Natural killer cell treated with Interleukin-12 subunit alpha and Interleukin-12 subunit beta and Interleukin-15 and Interleukin-18, amount 100 ng/mL, for 72 hours (primary cell): Measurements from ENCODE around the gene PCBP3. TPM values are rescaled to one million over a fixed set of nuclear protein-coding genes. Genes with fewer than 3 reads are reported as not detected.
"Not testable (repeated sequence)": the region's sequence is repeated elsewhere in the genome, so short reads cannot be mapped to it uniquely, and the experiment has no call there.

Experiments used
- ATAC-seq, 2 donors: fragments of 150-1000 bp; cut with Tn5 transposase in 1 of 2; sonication (Bioruptor Pico), chemical (Tn5 transposase) in 1 of 2; 2 replicates each; pipeline ENCODE4 v1.10.0; 2021
- DNase-seq: peaks from one replicate; pipeline ENCODE4 v3.0.0; 2022; ENCODE audit warnings: low spot score
- H3K27ac Mint-ChIP-seq, 2 donors: 1 replicate in 1 of 2; 2 replicates in 1 of 2; pipeline ENCODE4 v1.8.0; 2022; ENCODE audit warnings: mixed read lengths in 2 of 2, mild to moderate bottlenecking in 1 of 2, moderate library complexity in 1 of 2
- H3K27me3 Mint-ChIP-seq, 2 donors: 1 replicate in 1 of 2; 2 replicates in 1 of 2; pipeline ENCODE4 v1.8.0; 2022; ENCODE audit warnings: mixed read lengths in 2 of 2
- H3K36me3 Mint-ChIP-seq: one replicate; pipeline ENCODE4 v1.8.0; 2022; ENCODE audit warnings: mixed read lengths
- H3K4me1 Mint-ChIP-seq, 2 donors: 1 replicate in 1 of 2; 2 replicates in 1 of 2; pipeline ENCODE4 v1.8.0; 2022; ENCODE audit warnings: low read depth in 2 of 2, mixed read lengths in 2 of 2, mild to moderate bottlenecking in 1 of 2
- H3K4me3 Mint-ChIP-seq: one replicate; pipeline ENCODE4 v1.8.0; 2022; ENCODE audit warnings: mixed read lengths
- H3K9me3 Mint-ChIP-seq: 2 replicates; pipeline ENCODE4 v1.8.0; 2022; ENCODE audit warnings: mixed read lengths
- total RNA-seq, 2 donors: library from RNA; stranded (reverse); gene quantifications; one replicate each; pipeline ENCODE4 v1.2.3, GENCODE V29; 2022

PCBP3 gene
- total RNA-seq, 2 donors from 2014 or later: 0.43 to 1.4 TPM

DNA sequence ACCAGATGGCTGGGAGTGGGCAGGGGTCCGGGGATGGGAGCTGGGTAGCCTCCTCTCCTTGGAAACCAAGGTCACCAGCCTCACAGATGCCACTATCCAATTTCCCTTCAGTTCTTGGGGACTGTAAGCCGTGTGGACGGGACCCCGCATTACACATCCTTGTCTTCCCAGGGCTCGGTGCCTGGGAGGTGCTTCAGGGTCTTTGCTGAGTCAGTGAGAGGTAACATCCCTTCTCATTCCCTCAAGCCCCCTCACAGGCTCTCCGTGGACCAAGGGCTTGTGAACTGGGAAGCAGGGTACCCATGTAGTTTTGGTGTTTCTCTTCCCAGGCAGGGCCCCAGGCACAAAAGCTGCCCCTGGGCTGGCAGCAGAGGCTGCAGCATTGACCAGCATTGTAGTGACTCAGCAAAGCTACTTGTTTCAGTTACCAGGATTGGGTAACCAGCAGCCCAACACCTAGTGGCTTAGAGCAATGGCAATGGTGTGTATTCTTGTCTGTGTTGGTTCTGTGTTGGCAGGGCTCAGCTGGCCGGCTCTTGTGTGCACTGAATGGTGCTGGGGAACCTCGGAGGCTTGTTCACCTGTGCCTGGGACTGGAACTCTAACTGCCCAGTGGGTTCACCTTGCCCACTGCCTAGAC is 24.6 kb upstream of the PCBP3 start:
- Mint-ChIP-seq H3K4me1 (peaks cover 7 to 9% of the 10 kb centered on the region in 2 donors), H3K27ac (no peak overlapping the region), H3K4me3 (no peak overlapping the region), H3K27me3 (peaks cover 15 to 20% of the 10 kb centered on the region in 2 donors), H3K9me3 (no peaks in the 10 kb centered on the region), H3K36me3 (no peaks in the 10 kb centered on the region)
- no peak for ATAC-seq
- DNase-seq: no peak

DNA sequence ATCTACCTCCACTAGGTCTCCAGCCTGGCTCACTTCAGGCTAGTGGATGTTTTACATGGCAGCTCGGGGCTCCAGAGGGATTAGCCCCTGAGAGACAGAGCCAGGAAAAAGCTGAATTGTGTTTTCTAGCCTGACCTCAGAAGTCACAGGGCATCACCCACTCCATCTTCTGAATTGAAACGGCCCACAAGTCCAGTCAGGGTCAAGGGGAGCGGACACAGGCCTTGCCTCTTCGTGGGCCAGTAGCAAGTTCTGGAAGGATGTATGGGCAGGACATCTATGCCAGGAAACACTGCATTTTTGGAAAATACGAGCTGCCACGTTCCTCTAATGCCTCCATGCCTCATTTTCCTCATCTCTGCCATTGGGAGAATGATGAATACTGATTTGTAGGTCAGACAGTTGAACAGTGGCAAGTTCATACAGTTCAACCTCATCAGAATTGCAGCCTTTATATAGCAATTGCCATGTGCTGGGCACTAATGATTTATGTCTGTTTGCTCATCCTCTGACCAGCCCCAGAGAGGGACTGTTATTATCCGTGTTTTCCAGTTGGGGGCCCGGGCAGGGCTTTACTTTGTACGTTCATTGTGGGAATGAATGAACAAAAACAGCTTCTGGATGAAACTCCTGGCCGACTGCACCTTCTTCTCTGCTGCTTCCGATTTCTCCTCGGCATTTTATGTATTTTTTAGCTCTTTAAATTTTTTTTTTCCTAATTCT is 23.2 kb upstream of the PCBP3 start:
- H3K36me3 Mint-ChIP-seq: no peaks in the 10 kb centered on the region
- no peak overlapping the region for H3K27ac Mint-ChIP-seq
- no peak overlapping the region for H3K4me3 Mint-ChIP-seq
- no peaks in the 10 kb centered on the region for H3K9me3 Mint-ChIP-seq
- H3K4me1 Mint-ChIP-seq: peaks cover 3 to 5% of the 10 kb centered on the region in 2 donors
- peaks cover 17 to 27% of the 10 kb centered on the region in 2 donors for H3K27me3 Mint-ChIP-seq
- DNase-seq: no peak
- no peak for ATAC-seq

DNA sequence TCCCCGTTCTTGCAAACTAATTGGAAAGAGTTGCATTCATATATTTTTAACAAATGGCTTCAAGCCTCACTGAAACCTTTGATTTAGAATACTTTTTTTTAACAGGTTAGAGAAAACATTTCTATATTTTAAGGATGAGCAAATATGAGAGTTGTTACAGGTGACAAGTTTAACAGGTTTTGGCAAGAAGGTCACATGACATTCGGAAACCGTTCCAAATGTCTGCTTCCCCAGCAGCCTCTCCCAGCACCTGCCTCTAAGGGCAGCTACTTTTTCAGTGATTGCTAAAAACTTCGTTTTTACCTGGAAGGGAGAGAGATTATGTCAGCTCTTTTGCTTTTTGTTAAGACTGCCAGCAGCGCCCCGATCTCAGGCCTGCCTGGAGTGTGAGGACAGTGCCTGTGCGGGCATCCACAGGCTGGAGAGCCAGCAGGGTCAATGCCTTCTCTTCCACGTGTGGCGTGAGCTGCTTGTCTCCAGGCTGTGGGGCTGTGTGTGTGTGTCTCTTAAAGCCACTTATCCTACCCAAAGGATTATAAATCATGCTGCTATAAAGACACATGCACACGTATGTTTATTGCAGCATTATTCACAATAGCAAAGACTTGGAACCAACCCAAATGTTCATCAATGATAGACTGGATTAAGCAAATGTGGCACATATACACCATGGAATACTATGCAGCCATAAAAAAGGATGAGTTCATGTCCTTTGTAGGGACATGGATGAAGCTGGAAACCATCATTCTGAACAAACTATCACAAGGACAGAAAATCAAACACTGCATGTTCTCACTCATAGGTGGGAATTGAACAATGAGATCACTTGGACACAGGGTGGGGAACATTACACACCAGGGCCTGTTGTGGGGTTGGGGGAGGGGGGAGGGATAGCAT is 21.8 kb upstream of the PCBP3 start:
- not testable (repeated sequence) for H3K9me3 Mint-ChIP-seq, H3K4me3 Mint-ChIP-seq, ATAC-seq, H3K36me3 Mint-ChIP-seq, H3K4me1 Mint-ChIP-seq, DNase-seq, H3K27ac Mint-ChIP-seq
- H3K27me3 Mint-ChIP-seq: peaks cover 20 to 27% of the 10 kb centered on the region in 2 donors

DNA sequence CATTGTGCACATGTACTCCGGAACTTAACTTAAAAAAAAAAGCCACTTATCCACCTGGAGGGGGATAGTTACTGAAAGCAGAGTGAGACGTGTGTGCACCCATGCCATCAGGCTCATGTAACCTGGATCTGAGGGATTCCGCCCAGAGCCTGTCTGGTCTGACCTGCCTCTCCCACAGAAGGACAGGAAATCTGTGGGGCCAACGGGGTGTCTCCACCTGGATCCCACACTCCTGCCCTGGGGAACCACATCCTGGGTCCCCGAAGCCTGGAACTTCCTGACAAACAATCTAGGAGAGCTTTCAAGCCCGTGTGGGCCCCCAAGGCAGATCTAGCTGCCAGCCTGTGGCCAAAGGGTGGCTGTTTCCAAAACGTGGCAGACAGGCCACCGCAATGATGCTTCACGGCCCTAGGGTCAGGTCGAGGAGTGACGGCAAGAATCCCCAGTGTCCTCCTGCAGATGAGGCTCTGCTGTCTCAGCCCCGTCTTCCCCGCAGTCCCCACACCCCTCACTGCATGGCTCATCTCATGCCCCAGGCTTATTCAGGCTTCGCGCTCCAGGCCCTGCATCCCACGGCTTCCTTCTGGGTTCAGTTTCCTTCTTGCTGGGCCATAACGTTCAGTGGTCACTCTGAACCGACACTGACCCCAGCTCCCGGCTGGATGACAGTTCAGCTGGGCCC is 21.0 kb upstream of the PCBP3 start:
- Mint-ChIP-seq H3K9me3 (no peaks in the 10 kb centered on the region), H3K36me3 (no peaks in the 10 kb centered on the region), H3K27ac (no peak overlapping the region), H3K4me3 (no peak overlapping the region), H3K4me1 (no peaks in the 10 kb centered on the region), H3K27me3 (peaks cover 24 to 27% of the 10 kb centered on the region in 2 donors)
- DNase-seq: no peak
- ATAC-seq: no peak

DNA sequence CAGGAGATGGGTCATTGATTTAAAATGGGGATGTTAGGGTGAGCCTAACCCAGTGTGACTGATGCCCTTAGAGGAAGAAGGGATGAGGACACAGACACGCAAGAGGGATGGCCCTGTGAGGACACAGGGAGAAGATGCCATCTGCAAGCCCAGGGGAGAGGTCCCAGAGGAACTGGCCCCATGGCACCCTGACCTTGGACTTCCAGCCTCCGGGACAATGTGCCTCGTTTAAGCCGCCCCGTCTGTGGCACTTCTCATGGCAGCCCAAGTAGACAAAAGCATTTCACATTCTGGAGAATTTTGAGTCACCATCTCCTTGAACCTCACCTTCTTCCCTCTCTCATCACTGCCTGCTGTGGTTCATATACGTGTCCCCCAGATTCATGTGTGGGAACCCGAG is 20.1 kb upstream of the PCBP3 start:
- no peak for ATAC-seq
- no peak overlapping the region for H3K27ac Mint-ChIP-seq
- H3K4me1 Mint-ChIP-seq: no peaks in the 10 kb centered on the region
- no peak overlapping the region for H3K4me3 Mint-ChIP-seq
- no peak for DNase-seq
- H3K27me3 Mint-ChIP-seq: peaks cover 24 to 35% of the 10 kb centered on the region in 2 donors
- no peaks in the 10 kb centered on the region for H3K36me3 Mint-ChIP-seq
- no peaks in the 10 kb centered on the region for H3K9me3 Mint-ChIP-seq

DNA sequence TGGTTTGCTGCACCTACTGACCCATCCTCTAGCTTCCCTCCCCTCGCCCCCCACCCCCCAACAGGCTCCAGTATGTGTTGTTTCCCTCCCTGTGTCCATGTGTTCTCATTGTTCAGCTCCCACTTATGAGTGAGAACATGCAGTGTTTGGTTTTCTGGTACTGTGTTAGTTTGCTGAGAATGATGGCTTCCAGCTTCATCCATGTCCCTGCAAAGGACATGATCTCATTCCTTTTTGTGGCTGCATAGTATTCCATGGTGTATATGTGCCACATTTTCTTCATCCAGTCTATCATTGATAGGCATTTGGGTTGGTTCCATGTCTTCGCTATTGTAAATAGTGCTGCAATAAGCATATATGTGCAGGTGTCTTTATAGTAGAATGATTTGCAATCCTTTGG is 17.4 kb upstream of the PCBP3 start:
- DNase-seq, ATAC-seq, H3K4me3 Mint-ChIP-seq, H3K4me1 Mint-ChIP-seq, H3K27ac Mint-ChIP-seq, H3K36me3 Mint-ChIP-seq, H3K9me3 Mint-ChIP-seq: not testable (repeated sequence)
- peaks cover 18 to 31% of the 10 kb centered on the region in 2 donors for H3K27me3 Mint-ChIP-seq

DNA sequence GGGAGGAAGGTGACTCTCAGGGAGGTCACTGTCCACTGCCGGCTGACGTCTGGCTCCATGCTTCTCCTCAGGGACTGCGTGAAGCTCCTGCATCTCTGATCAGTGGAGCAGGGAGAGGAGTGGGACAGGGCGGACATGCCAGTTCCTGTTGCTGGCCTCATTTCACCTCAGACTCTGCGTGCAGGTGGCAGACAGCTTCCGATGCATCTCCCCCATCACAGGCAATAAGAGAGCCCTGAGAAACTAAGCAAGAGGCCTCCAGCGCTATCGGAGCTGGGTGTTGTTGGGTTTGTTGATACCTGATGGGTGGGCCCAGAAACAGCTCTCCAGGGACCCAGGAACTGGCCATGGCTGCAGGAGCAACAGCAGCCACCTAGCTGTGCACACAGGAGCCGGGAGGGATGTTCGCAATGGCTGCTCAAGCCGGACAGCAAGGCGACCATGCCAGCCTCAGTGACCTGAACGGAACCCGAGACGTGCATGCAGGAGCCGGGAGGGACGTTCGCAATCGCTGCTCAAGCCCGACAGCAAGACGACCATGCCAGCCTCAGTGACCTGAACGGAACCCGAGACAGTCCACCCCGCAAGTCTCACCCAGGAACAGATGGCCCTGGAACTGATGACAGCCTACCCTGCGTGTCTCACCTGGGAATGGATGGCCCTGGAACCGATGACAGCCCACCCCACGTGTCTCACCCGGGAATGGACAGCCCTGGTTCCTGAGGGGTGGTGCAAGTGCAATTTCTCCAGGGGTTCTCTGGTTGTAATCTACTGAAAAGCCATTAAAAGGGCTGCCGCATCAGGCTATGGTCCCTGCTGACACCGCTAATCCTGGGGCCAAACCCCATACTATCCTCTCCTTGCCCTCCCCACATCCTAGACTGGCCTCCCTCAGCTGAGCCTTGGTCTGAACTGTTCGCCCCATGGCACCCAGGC is 14.2 kb upstream of the PCBP3 start:
- no peaks in the 10 kb centered on the region for H3K4me1 Mint-ChIP-seq
- no peak for DNase-seq
- ATAC-seq: peak in 1 of 2 donors; percentile 36
- H3K4me3 Mint-ChIP-seq: no peak overlapping the region
- H3K27ac Mint-ChIP-seq: no peak overlapping the region
- H3K27me3 Mint-ChIP-seq: peaks cover 12 to 15% of the 10 kb centered on the region in 2 donors
- H3K9me3 Mint-ChIP-seq: no peaks in the 10 kb centered on the region
- H3K36me3 Mint-ChIP-seq: no peaks in the 10 kb centered on the region

DNA sequence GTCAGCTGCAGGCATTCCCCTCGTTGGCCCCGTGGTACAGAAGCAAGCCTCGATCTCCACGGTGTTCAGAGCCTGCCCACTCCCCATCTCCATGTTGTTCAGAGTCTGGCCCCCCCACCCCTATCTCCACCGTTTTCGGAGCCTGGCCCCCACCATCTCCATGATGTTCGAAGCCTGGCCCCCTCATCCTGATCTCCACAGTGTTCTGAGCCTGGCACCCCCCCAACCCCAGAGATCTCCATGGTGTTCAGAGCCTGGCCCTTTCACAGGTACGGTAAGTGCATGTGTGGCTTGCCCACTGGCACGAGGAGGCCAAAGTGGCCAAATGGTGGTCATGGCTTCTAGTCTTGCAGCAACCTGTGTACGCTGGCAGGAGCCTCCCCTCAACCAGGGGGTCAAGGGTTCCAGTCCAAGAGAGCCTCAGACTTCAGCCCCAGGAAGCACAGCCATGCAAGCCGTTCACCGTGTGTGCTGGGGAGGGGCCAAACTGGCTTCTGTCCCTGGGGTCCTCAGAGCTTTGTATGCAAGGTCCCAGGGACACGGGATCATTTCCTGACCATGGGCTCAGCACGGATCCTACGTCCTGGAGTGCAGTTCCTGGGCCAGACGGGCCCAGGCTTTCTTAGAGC is 13.3 kb upstream of the PCBP3 start:
- ATAC-seq (no peak), DNase-seq (no peak)
- H3K4me3 Mint-ChIP-seq: no peak overlapping the region
- no peaks in the 10 kb centered on the region for H3K36me3 Mint-ChIP-seq
- no peak overlapping the region for H3K27ac Mint-ChIP-seq
- H3K4me1 Mint-ChIP-seq: no peaks in the 10 kb centered on the region
- peaks cover 7% of the 10 kb centered on the region in 2 donors for H3K27me3 Mint-ChIP-seq
- no peaks in the 10 kb centered on the region for H3K9me3 Mint-ChIP-seq

DNA sequence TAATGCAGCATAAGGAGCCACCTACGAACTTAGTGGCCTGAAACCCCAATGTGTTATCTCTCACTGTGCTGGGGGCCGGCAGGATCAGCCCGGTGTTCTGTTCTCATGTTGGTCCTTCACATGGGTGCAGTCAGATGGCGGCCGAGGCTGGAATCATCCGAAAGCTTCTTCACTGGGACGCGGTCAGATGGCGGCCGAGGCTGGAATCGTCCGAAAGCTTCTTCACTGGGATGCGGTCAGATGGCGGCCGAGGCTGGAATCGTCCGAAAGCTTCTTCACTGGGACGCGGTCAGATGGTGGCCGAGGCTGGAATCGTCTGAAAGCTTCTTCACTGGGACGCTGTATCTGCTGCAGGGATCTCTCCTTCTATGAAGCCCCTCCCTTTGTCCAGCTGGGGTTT is 12.6 kb upstream of the PCBP3 start:
- Mint-ChIP-seq H3K4me3 (no peak overlapping the region), H3K27me3 (peaks cover 7% of the 10 kb centered on the region in 2 donors)

DNA sequence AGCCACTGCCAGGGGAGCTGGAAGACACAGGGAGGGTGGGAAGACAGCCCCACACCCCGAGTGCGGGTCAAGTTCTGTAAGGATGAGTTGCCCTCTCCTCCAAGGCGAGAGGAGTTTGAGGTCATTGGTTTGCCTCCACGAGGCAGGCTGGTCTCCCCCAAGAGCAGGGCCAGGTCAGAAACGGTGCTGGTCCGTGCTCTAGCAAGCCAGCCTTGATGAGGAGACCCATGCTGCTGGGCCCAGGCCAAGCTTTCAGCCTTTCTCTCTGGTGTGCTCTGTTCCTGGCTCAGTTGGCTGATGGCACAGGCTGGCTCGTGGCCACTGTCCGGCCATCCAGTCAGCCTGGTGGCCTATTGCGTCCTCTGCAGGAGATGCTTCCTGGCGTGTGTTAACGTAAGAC is 12.0 kb upstream of the PCBP3 start:
- Mint-ChIP-seq H3K4me3 (no peak overlapping the region), H3K4me1 (no peaks in the 10 kb centered on the region)

More for the DNA sequence above, 12.6 kb upstream of the PCBP3 start:
- DNase-seq (no peak), ATAC-seq (no peak)
- Mint-ChIP-seq H3K9me3 (no peaks in the 10 kb centered on the region), H3K4me1 (no peaks in the 10 kb centered on the region), H3K36me3 (no peaks in the 10 kb centered on the region), H3K27ac (no peak overlapping the region)

DNA sequence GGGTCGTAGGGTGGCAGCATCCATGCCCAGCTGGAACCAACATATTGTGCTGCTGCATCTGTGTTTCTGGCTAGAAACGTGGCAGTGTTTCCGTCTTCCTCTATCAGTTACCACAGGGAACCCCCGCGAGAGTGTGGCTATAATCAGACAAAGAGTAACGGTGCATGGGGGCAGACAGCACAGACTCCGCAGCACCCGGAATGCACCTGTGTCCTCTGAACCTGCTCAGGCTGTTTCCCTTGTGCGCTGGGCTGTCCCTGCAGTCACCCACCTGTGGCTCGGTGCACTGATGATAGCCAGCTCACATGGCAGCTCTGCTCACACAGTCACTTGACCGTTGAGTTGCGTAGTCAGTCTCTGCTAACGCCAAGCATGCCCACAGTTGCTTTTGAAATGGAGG is 11.4 kb upstream of the PCBP3 start:
- Mint-ChIP-seq H3K4me3 (no peak overlapping the region), H3K27me3 (peaks cover 2 to 7% of the 10 kb centered on the region in 2 donors), H3K36me3 (no peaks in the 10 kb centered on the region), H3K9me3 (no peaks in the 10 kb centered on the region), H3K27ac (no peak overlapping the region), H3K4me1 (no peaks in the 10 kb centered on the region)
- DNase-seq: no peak
- no peak for ATAC-seq

More for the DNA sequence above, 12.0 kb upstream of the PCBP3 start:
- Mint-ChIP-seq H3K36me3 (no peaks in the 10 kb centered on the region), H3K27ac (no peak overlapping the region), H3K27me3 (peaks cover 4 to 7% of the 10 kb centered on the region in 2 donors), H3K9me3 (no peaks in the 10 kb centered on the region)
- ATAC-seq (no peak), DNase-seq (no peak)

DNA sequence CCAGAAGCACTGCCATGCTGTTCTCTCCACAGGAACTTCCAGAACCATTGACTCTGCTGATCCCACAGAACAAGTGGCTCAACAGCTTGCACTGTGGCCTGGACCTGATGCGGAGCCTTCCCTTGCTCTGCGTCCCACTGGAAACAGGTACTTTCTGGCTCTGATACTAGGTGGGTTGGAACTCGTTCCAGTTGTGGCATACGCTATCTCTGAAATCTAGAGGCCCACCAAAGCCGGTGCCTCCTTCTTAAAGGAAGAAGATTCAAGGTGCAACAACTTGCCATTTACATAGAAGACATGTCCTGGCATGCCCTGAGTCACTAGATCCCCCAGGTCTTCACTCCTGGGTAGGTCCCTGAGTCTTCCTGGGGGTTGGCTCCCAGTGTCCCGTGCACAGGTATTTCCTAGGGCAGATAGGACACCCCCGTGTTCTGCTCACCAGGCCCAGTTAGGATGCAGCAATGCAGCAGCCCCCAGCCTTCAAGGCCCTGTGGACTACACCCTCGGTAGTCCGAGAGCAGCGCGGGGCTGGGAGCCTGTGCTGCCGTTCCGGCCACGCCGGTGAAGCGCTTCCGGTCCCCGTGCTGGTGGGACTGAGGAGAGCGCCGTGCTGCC is 10.8 kb upstream of the PCBP3 start:
- no peak for DNase-seq
- Mint-ChIP-seq H3K4me3 (no peak overlapping the region), H3K27ac (no peak overlapping the region), H3K4me1 (no peaks in the 10 kb centered on the region), H3K9me3 (no peaks in the 10 kb centered on the region), H3K27me3 (peaks cover 0 to 6% of the 10 kb centered on the region in 2 donors), H3K36me3 (no peaks in the 10 kb centered on the region)
- ATAC-seq: no peak
